Measurements from ENCODE around the gene QRICH2. TPM values are rescaled to one million over a fixed set of nuclear protein-coding genes. Genes with fewer than 3 reads are reported as not detected.

Gene QRICH2
- total RNA-seq, 1 experiment from 2014 or later = 1.5 TPM

DNA sequence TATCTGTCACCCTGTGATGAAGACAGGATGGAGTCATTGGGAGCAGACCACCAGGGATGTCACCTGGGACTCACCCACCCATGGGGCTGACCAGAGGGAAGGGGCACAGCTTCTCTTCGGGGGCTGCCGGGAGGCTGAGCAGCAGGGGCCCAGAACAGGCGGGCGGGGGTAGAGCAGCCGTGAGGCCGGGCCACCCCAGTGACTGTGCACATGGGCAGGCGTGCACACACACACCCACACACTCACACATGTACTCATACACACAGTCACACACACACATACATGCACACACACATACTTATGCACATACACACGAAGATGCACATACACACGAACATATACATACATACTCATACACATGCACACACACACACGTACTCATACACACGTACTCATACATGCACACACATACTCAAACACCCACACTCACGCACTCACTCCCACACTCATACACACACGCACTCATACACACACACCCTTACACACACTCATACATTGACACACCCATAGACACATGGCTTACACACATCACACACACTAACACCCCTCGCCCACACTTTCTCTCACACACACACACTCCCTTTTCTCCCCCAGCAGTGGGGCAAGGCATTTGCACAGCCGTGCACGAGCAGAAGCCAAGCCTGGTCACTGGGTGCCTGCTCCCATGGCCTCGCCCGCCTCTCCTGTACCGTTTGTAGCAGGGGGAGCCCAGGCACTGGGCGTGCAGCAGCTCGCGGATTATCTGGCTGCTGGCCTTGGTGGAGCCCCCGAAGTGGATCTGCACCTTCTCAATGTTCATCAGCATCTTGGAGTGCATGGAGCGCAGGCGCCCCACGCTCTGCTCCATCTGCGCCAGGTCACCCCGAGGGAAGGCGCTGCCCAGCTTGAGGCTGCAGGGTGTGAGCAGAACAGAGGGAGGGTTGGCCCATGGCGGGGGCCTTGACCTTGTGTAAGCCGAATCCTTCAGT, 30.5 kb downstream of the QRICH2 start:
- Histone ChIP-seq H3K4me1 (peaks cover 16% of the 10 kb centered on the region), H3K27me3 (replicated peaks; ENCODE audit: control insufficient read depth, insufficient read depth, low read length) (no peaks in the 10 kb centered on the region), H3K4me3 (ENCODE audit: low read depth, low read length) (no peak overlapping the region), H3K36me3 (ENCODE audit: control insufficient read depth, insufficient read depth, low read length) (no peaks in the 10 kb centered on the region), H3K9me3 (no peaks in the 10 kb centered on the region)
- ChIA-PET POLR2A (no interaction called here), CTCF (interaction anchor here (0.5 to 2.1 kb wide), 2 partner anchors 139 to 263 kb away, joined by 4 to 27 read pairs; no protein-coding TSS in a partner anchor)
- no peak for DNase-seq
- H3K27me3 Mint-ChIP-seq (ENCODE audit: insufficient read depth, unreplicated experiment) = no peaks in the 10 kb centered on the region
- H3K4me1 Mint-ChIP-seq (ENCODE audit: low read depth, unreplicated experiment) = peaks cover 5% of the 10 kb centered on the region
- no peaks in the 10 kb centered on the region for H3K9me3 Mint-ChIP-seq (ENCODE audit: unreplicated experiment)
- no peak overlapping the region for H3K27ac Mint-ChIP-seq (ENCODE audit: unreplicated experiment)
- no peak for TF ChIP-seq CTCF (IDR thresholded peaks at IDR 0.05; ENCODE audit: insufficient read depth in 1 of 2, low read depth in 1 of 2, low read length in 1 of 2, severe bottlenecking in 1 of 2, unreplicated experiment in 1 of 2)
- intact Hi-C loops (cut with micrococcal nuclease; ENCODE audit: unreplicated experiment) = loop anchor here (2.0 to 5.0 kb wide), 3 partner anchors 29 to 265 kb away; no protein-coding TSS in a partner anchor
- no TSS peak for BruUV-seq (replicated peaks)
- H3K36me3 Mint-ChIP-seq (ENCODE audit: insufficient read depth, unreplicated experiment) = peaks cover 18% of the 10 kb centered on the region
- no peak overlapping the region for H3K4me3 Mint-ChIP-seq (ENCODE audit: unreplicated experiment)

DNA sequence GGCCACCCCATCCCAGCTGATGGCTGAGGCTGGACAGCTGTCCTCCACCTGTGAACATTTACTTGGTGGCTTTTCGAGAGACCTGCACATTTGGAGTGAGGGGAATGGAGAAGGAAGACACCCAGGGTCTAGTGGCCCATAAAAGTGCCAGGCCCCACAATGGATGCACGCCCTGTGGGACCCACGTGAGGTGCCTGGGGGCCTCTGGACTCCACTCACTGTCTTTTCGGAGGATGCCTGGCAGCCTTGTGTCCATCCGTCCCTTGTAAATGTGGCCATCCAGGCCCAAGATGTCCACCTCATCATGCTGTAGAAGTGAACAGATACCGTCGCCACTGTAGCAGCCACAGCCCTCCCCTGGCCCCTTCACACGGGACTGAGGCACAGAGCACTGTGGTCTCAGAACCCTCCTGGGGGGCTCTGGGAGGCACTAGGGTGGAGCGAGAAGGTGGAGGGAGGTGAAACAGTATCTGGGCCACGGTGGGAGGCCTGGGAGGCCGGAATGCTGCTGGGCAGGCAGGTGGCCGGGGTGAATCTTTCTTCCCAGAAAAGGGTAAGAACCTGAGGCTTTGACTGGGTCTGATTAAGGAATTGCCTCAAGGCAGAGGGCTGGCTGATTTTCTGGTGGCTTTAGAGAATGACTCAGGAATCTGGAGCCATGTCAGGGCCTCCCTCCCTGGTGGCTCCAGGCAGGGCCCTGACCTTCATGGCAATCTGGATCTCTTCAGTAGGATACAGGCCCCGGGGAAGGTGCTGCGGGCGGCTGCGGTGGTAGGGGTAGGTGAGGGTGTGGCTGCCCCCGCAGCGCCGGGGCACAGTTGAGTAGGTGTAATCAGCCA, 31.4 kb downstream of the QRICH2 start:
- Mint-ChIP-seq H3K9me3 (ENCODE audit: unreplicated experiment) (no peaks in the 10 kb centered on the region), H3K27me3 (ENCODE audit: insufficient read depth, unreplicated experiment) (no peaks in the 10 kb centered on the region), H3K36me3 (ENCODE audit: insufficient read depth, unreplicated experiment) (peaks cover 26% of the 10 kb centered on the region), H3K27ac (ENCODE audit: unreplicated experiment) (peak overlapping the region; percentile 65), H3K4me3 (ENCODE audit: unreplicated experiment) (no peak overlapping the region), H3K4me1 (ENCODE audit: low read depth, unreplicated experiment) (peaks cover 5% of the 10 kb centered on the region)
- ChIA-PET CTCF (no interaction called here), POLR2A (no interaction called here)
- Histone ChIP-seq H3K9me3 (no peaks in the 10 kb centered on the region), H3K36me3 (ENCODE audit: control insufficient read depth, insufficient read depth, low read length) (no peaks in the 10 kb centered on the region), H3K4me3 (ENCODE audit: low read depth, low read length) (no peak overlapping the region), H3K4me1 (peaks cover 16% of the 10 kb centered on the region), H3K27me3 (replicated peaks; ENCODE audit: control insufficient read depth, insufficient read depth, low read length) (no peaks in the 10 kb centered on the region)
- BruUV-seq (replicated peaks) = no TSS peak
- TF ChIP-seq CTCF (IDR thresholded peaks at IDR 0.05; ENCODE audit: insufficient read depth in 1 of 2, low read depth in 1 of 2, low read length in 1 of 2, severe bottlenecking in 1 of 2, unreplicated experiment in 1 of 2) = no peak
- intact Hi-C loops (cut with micrococcal nuclease; ENCODE audit: unreplicated experiment) = loop anchor here (5.0 kb wide), 2 partner anchors 94 to 264 kb away; no protein-coding TSS in a partner anchor
- no peak for DNase-seq

DNA sequence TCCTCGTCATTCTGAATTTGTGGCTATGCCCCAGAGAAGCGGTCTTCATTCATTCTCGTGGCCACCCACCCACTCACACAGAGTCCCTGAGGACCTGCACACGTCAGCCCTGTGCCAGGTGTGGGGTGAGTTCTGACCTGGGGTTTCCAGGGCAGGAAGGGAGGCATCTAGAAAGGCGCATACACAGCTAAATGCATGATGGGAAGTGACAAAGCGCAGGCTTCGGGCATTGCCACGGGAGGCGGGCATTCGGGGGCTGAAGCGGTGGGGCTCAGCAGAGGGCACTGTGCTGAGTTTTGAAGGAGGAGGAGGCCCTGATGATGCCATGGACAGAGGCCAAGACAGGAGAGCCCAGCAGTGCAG, 32.0 kb downstream of the QRICH2 start:
- ChIA-PET POLR2A (no interaction called here), CTCF (no interaction called here)
- intact Hi-C loops (cut with micrococcal nuclease; ENCODE audit: unreplicated experiment) = loop anchor here (5.0 kb wide), 2 partner anchors 94 to 264 kb away; no protein-coding TSS in a partner anchor
- no peak overlapping the region for H3K4me3 Mint-ChIP-seq (ENCODE audit: unreplicated experiment)
- peaks cover 32% of the 10 kb centered on the region for H3K36me3 Mint-ChIP-seq (ENCODE audit: insufficient read depth, unreplicated experiment)
- H3K9me3 Mint-ChIP-seq (ENCODE audit: unreplicated experiment) = no peaks in the 10 kb centered on the region
- TF ChIP-seq CTCF (IDR thresholded peaks at IDR 0.05; ENCODE audit: insufficient read depth in 1 of 2, low read depth in 1 of 2, low read length in 1 of 2, severe bottlenecking in 1 of 2, unreplicated experiment in 1 of 2) = no peak
- BruUV-seq (replicated peaks) = no TSS peak
- DNase-seq = no peak
- Histone ChIP-seq H3K36me3 (ENCODE audit: control insufficient read depth, insufficient read depth, low read length) (no peaks in the 10 kb centered on the region), H3K9me3 (no peaks in the 10 kb centered on the region), H3K4me1 (peaks cover 16% of the 10 kb centered on the region), H3K4me3 (ENCODE audit: low read depth, low read length) (no peak overlapping the region), H3K27me3 (replicated peaks; ENCODE audit: control insufficient read depth, insufficient read depth, low read length) (no peaks in the 10 kb centered on the region)
- no peaks in the 10 kb centered on the region for H3K27me3 Mint-ChIP-seq (ENCODE audit: insufficient read depth, unreplicated experiment)
- peaks cover 5% of the 10 kb centered on the region for H3K4me1 Mint-ChIP-seq (ENCODE audit: low read depth, unreplicated experiment)
- H3K27ac Mint-ChIP-seq (ENCODE audit: unreplicated experiment) = peak overlapping the region; percentile 65

Data from Caco-2 (cell line).